ENCODE results near the gene CACNG5. TPM values are rescaled to one million over a fixed set of nuclear protein-coding genes. Genes with fewer than 3 reads are reported as not detected.

Gene CACNG5
- total RNA-seq, 1 donor from 2014 or later: not detected

GRCh38 chr17:66920950-66921349 lies 86.0 kb downstream of the CACNG5 start:
- H3K4me3 Mint-ChIP-seq (ENCODE audit: unreplicated experiment): no peak overlapping the region
- TF ChIP-seq, protein P1, sequence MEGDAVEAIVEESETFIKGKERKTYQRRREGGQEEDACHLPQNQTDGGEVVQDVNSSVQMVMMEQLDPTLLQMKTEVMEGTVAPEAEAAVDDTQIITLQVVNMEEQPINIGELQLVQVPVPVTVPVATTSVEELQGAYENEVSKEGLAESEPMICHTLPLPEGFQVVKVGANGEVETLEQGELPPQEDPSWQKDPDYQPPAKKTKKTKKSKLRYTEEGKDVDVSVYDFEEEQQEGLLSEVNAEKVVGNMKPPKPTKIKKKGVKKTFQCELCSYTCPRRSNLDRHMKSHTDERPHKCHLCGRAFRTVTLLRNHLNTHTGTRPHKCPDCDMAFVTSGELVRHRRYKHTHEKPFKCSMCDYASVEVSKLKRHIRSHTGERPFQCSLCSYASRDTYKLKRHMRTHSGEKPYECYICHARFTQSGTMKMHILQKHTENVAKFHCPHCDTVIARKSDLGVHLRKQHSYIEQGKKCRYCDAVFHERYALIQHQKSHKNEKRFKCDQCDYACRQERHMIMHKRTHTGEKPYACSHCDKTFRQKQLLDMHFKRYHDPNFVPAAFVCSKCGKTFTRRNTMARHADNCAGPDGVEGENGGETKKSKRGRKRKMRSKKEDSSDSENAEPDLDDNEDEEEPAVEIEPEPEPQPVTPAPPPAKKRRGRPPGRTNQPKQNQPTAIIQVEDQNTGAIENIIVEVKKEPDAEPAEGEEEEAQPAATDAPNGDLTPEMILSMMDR (IDR thresholded peaks at IDR 0.05; ENCODE audit: unreplicated experiment): no peak
- no peaks in the 10 kb centered on the region for H3K9me3 Mint-ChIP-seq (ENCODE audit: unreplicated experiment)
- H3K4me1 Mint-ChIP-seq (ENCODE audit: unreplicated experiment): no peaks in the 10 kb centered on the region
- peaks cover 9% of the 10 kb centered on the region for H3K27me3 Mint-ChIP-seq (ENCODE audit: unreplicated experiment)
- DNase-seq (ENCODE audit: low spot score): no peak
- no peak overlapping the region for H3K27ac Mint-ChIP-seq (ENCODE audit: unreplicated experiment)
- no peaks in the 10 kb centered on the region for H3K36me3 Mint-ChIP-seq (ENCODE audit: low read depth, unreplicated experiment)

- TF ChIP-seq, protein P1 (IDR thresholded peaks at IDR 0.05; ENCODE audit: unreplicated experiment): no peak
- Mint-ChIP-seq H3K9me3 (ENCODE audit: unreplicated experiment) (no peaks in the 10 kb centered on the region), H3K36me3 (ENCODE audit: low read depth, unreplicated experiment) (no peaks in the 10 kb centered on the region), H3K4me3 (ENCODE audit: unreplicated experiment) (no peak overlapping the region), H3K4me1 (ENCODE audit: unreplicated experiment) (no peaks in the 10 kb centered on the region), H3K27ac (ENCODE audit: unreplicated experiment) (no peak overlapping the region), H3K27me3 (ENCODE audit: unreplicated experiment) (peaks cover 5% of the 10 kb centered on the region)
- no peak for DNase-seq (ENCODE audit: low spot score)
Observed at GRCh38 chr17:66923886-66924285, 89.0 kb downstream of the CACNG5 start.

GRCh38 chr17:66925811-66926500 lies 91.0 kb downstream of the CACNG5 start:
- Mint-ChIP-seq H3K9me3 (ENCODE audit: unreplicated experiment) (no peaks in the 10 kb centered on the region), H3K36me3 (ENCODE audit: low read depth, unreplicated experiment) (no peaks in the 10 kb centered on the region), H3K4me3 (ENCODE audit: unreplicated experiment) (no peak overlapping the region), H3K4me1 (ENCODE audit: unreplicated experiment) (no peaks in the 10 kb centered on the region), H3K27ac (ENCODE audit: unreplicated experiment) (no peak overlapping the region), H3K27me3 (ENCODE audit: unreplicated experiment) (peaks cover 2% of the 10 kb centered on the region)
- TF ChIP-seq, protein P1 (IDR thresholded peaks at IDR 0.05; ENCODE audit: unreplicated experiment): no peak
- no peak for DNase-seq (ENCODE audit: low spot score)

GRCh38 chr17:66928949-66929348 lies 94.0 kb downstream of the CACNG5 start:
- H3K4me3 Mint-ChIP-seq (ENCODE audit: unreplicated experiment): no peak overlapping the region
- H3K27me3 Mint-ChIP-seq (ENCODE audit: unreplicated experiment): peaks cover 2% of the 10 kb centered on the region
- H3K9me3 Mint-ChIP-seq (ENCODE audit: unreplicated experiment): no peaks in the 10 kb centered on the region
- H3K27ac Mint-ChIP-seq (ENCODE audit: unreplicated experiment): no peak overlapping the region
- TF ChIP-seq, protein P1 (IDR thresholded peaks at IDR 0.05; ENCODE audit: unreplicated experiment): no peak
- no peaks in the 10 kb centered on the region for H3K36me3 Mint-ChIP-seq (ENCODE audit: low read depth, unreplicated experiment)
- DNase-seq (ENCODE audit: low spot score): no peak
- H3K4me1 Mint-ChIP-seq (ENCODE audit: unreplicated experiment): no peaks in the 10 kb centered on the region

- Mint-ChIP-seq H3K4me3 (ENCODE audit: unreplicated experiment) (no peak overlapping the region), H3K27ac (ENCODE audit: unreplicated experiment) (no peak overlapping the region), H3K9me3 (ENCODE audit: unreplicated experiment) (no peaks in the 10 kb centered on the region)
Observed at GRCh38 chr17:66929591-66929990, 94.7 kb downstream of the CACNG5 start.

More at GRCh38 chr17:66929591-66929990, 94.7 kb downstream of the CACNG5 start:
- Mint-ChIP-seq H3K27me3 (ENCODE audit: unreplicated experiment) (peaks cover 2% of the 10 kb centered on the region), H3K4me1 (ENCODE audit: unreplicated experiment) (no peaks in the 10 kb centered on the region), H3K36me3 (ENCODE audit: low read depth, unreplicated experiment) (no peaks in the 10 kb centered on the region)
- DNase-seq (ENCODE audit: low spot score): no peak
- TF ChIP-seq, protein P1 (IDR thresholded peaks at IDR 0.05; ENCODE audit: unreplicated experiment): no peak

Measured in endothelial cell (in vitro differentiated cells).